22Rv1 (cell line): ENCODE results near the gene UBE2E2.

Experiments
- H3K27ac ChIP-seq: fragments of 450-650 bp; 2 replicates; pipeline ENCODE4 v1.5.1; 2017
- ZFX ChIP-seq: fragments of 450-650 bp; IDR thresholded peaks from 2 replicates; pipeline ENCODE4 v1.6.1; 2017; ENCODE audit warnings: antibody characterized with exemption, borderline replicate concordance
- TF ChIP-seq, protein P1 (sequence below): fragments of 450-650 bp; IDR thresholded peaks from 2 replicates; pipeline ENCODE4 v1.5.1; 2017; ENCODE audit warnings: mild to moderate bottlenecking

UBE2E2 gene

DNA sequence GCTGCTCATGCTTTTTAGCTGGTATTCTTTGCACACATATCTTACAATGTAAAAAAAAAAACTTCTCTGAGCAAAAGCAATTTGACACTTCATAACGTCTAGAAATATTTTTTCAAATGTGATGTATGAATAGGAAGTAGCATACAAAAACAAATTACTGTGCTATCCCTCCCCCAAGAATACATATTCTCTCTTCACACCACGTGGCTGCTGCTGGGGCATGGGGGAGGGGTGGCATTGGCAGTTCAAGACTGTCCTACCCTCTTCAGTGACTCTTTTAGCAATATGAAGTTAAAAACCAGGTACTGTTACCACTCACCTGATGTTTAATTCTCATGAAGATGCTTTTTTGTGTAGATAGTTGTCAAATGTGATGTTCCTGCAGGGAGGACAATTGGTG is 85.6 kb downstream of the UBE2E2 start:
- H3K27ac ChIP-seq: no peak overlapping the region
- TF ChIP-seq, protein P1, sequence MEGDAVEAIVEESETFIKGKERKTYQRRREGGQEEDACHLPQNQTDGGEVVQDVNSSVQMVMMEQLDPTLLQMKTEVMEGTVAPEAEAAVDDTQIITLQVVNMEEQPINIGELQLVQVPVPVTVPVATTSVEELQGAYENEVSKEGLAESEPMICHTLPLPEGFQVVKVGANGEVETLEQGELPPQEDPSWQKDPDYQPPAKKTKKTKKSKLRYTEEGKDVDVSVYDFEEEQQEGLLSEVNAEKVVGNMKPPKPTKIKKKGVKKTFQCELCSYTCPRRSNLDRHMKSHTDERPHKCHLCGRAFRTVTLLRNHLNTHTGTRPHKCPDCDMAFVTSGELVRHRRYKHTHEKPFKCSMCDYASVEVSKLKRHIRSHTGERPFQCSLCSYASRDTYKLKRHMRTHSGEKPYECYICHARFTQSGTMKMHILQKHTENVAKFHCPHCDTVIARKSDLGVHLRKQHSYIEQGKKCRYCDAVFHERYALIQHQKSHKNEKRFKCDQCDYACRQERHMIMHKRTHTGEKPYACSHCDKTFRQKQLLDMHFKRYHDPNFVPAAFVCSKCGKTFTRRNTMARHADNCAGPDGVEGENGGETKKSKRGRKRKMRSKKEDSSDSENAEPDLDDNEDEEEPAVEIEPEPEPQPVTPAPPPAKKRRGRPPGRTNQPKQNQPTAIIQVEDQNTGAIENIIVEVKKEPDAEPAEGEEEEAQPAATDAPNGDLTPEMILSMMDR: no peak
- no peak for TF ChIP-seq ZFX

- TF ChIP-seq, protein P1: no peak
- no peak for TF ChIP-seq ZFX
- no peak overlapping the region for H3K27ac ChIP-seq
These were observed 89.3 kb downstream of the UBE2E2 start for GRCh38 chr3:23292432-23292831.

DNA sequence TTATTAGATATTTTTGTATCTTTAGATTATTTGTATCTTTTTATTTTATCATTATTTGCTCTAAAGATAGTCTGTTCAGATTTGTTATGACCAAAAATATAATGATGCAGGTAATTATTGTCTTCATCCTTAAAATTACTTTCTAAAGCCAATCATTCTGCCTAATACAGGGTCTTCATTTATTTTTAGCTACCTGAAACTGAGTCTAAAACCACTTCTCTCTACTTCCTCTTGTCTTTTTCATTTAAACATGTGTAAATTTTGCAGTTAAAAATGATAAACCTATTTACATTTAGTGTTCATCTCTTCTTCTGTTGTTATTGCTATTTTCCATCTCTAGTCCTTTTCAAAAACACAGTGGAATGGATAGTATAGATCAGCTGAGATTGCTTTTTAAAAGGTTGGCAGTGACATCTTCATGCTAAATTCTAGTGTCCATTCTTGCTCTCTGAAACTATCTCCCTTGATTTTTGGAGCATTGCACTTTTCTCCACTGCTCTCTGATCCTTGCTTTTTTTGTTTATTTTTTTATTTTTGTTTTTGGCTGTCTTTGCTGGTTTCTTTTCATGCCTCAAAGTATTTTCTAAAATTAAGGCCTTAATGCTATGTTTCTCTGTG is 91.8 kb downstream of the UBE2E2 start:
- no peak for TF ChIP-seq ZFX
- TF ChIP-seq, protein P1: no peak
- no peak overlapping the region for H3K27ac ChIP-seq

GRCh38 chr3:23301819-23302218 is 98.7 kb downstream of the UBE2E2 start:
- H3K27ac ChIP-seq: no peak overlapping the region
- no peak for TF ChIP-seq ZFX
- TF ChIP-seq, protein P1: no peak

DNA sequence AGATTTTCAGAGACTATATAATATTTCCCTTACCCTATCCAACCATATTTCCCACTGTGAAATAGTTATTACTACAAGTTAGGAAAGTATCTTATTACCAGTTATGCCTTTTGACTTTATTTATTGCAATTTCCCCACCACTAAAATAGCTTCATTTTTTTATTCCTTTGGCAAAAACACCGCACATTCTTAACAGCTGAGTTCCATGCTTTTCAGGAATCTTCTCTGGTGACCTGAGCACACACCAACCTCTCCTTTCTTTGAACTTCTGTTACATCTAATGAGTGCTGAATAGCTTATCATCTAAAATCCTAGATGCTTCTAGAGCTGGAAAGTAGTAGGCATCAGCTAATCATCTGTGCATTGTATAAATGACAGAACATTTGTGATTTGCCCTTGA is 99.1 kb downstream of the UBE2E2 start:
- no peak overlapping the region for H3K27ac ChIP-seq
- TF ChIP-seq, protein P1: no peak
- no peak for TF ChIP-seq ZFX

- no peak overlapping the region for H3K27ac ChIP-seq
- TF ChIP-seq ZFX: no peak
- TF ChIP-seq, protein P1: no peak
These were observed 100.6 kb downstream of the UBE2E2 start for GRCh38 chr3:23303601-23304217.

DNA sequence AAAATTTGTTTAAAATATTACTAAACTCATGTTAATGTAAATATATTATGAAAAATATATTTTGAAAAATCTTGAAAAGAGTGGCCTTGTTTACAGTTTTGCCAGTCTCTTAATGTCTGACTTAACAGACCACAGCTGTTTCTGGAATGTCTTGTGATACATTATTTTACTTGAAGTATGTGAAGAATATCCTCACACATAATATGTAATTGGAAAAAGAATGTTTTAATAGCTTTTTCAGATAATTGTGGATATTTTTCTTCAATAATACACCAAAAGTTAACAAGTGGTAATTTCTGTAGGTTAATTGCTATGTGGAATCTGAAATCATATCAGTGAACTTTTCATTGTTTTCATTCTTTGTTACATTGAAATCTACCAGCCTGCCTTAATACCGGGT is 101.3 kb downstream of the UBE2E2 start:
- TF ChIP-seq, protein P1: no peak
- no peak for TF ChIP-seq ZFX
- no peak overlapping the region for H3K27ac ChIP-seq
